ENCODE results near the gene STH.
A peak's percentile ranks its signal among the peaks of the same experiment; 100 is the strongest.

The STH gene

DNA sequence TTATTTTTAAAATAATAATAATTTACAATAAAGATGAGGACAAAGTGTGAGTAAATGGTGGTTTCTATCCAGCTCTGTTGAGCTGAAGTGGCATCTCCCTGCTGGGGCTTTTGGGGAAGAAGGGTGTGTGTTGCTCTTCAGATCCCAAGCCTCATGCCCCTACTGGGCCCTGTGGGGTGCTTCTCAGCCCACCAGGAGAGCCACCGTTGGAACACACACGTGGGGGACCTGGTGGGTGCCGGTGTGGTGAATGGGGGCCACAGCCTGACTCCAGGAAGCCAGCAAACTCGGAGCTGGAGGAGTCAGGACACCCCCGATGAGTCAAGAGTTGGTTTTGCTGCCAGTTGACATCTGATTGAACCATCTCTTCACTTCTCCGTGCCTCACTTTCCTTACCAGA lies 37.8 kb upstream of the STH start:
- TF ChIP-seq ZIC2 (tag by site-specific recombination; IDR thresholded peaks at IDR 0.05) (peak; percentile 22; the same call in 1 of the 2 replicates), ZBTB20 (tag by site-specific recombination; IDR thresholded peaks at IDR 0.05) (no peak)
- Histone ChIP-seq H3K27ac (ENCODE audit: extremely low read depth, low read depth, low read length) (no peak overlapping the region), H3K4me3 (ENCODE audit: low read depth, low read length) (no peak overlapping the region), H3K4me1 (ENCODE audit: control insufficient read depth, insufficient read depth, low read length) (no peaks in the 10 kb centered on the region; the same call in 1 of the 2 replicates), H3K36me3 (ENCODE audit: control insufficient read depth in 2 of 2, insufficient read depth in 1 of 2, low read length in 2 of 2) (no peaks in the 10 kb centered on the region), H3K9me3 (ENCODE audit: control insufficient read depth, insufficient read depth, low read depth, low read length) (no peaks in the 10 kb centered on the region)
- ChIA-PET CTCF (interaction anchor here (0.6 to 2.2 kb wide), 3 partner anchors 12 to 14 kb away, joined by 3 to 14 read pairs (median 3); no protein-coding TSS in a partner anchor), POLR2A (interaction anchor here (0.7 kb wide), 1 partner anchor 1111 kb away, joined by 3 read pairs; no protein-coding TSS in a partner anchor)

DNA sequence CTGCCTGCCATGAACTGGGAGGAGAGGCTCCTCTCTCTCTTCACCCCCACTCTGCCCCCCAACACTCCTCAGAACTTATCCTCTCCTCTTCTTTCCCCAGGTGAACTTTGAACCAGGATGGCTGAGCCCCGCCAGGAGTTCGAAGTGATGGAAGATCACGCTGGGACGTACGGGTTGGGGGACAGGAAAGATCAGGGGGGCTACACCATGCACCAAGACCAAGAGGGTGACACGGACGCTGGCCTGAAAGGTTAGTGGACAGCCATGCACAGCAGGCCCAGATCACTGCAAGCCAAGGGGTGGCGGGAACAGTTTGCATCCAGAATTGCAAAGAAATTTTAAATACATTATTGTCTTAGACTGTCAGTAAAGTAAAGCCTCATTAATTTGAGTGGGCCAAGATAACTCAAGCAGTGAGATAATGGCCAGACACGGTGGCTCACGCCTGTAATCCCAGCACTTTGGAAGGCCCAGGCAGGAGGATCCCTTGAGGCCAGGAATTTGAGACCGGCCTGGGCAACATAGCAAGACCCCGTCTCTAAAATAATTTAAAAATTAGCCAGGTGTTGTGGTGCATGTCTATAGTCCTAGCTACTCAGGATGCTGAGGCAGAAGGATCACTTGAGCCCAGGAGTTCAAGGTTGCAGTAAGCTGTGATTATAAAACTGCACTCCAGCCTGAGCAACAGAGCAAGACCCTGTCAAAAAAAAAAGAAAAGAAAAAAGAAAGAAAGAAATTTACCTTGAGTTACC lies 36.7 kb upstream of the STH start:
- no peaks in the 10 kb centered on the region for H3K36me3 ChIP-seq (ENCODE audit: control insufficient read depth in 2 of 2, insufficient read depth in 1 of 2, low read length in 2 of 2)
- H3K27ac ChIP-seq (ENCODE audit: extremely low read depth, low read depth, low read length): no peak overlapping the region
- no peaks in the 10 kb centered on the region; the same call in 1 of the 2 replicates for H3K4me1 ChIP-seq (ENCODE audit: control insufficient read depth, insufficient read depth, low read length)
- TF ChIP-seq ZNF302 (tag by site-specific recombination; IDR thresholded peaks at IDR 0.05; ENCODE audit: low read depth) (no peak), ZNF121 (tag by site-specific recombination; IDR thresholded peaks at IDR 0.05) (peak; percentile 74), ZNF76 (tag by site-specific recombination; IDR thresholded peaks at IDR 0.05; ENCODE audit: borderline replicate concordance, low read depth) (no peak), ZNF341 (tag by site-specific recombination; IDR thresholded peaks at IDR 0.05; ENCODE audit: low read depth) (no peak), ZNF146 (tag by site-specific recombination; IDR thresholded peaks at IDR 0.05) (no peak)
- TF ChIP-seq, protein P1, sequence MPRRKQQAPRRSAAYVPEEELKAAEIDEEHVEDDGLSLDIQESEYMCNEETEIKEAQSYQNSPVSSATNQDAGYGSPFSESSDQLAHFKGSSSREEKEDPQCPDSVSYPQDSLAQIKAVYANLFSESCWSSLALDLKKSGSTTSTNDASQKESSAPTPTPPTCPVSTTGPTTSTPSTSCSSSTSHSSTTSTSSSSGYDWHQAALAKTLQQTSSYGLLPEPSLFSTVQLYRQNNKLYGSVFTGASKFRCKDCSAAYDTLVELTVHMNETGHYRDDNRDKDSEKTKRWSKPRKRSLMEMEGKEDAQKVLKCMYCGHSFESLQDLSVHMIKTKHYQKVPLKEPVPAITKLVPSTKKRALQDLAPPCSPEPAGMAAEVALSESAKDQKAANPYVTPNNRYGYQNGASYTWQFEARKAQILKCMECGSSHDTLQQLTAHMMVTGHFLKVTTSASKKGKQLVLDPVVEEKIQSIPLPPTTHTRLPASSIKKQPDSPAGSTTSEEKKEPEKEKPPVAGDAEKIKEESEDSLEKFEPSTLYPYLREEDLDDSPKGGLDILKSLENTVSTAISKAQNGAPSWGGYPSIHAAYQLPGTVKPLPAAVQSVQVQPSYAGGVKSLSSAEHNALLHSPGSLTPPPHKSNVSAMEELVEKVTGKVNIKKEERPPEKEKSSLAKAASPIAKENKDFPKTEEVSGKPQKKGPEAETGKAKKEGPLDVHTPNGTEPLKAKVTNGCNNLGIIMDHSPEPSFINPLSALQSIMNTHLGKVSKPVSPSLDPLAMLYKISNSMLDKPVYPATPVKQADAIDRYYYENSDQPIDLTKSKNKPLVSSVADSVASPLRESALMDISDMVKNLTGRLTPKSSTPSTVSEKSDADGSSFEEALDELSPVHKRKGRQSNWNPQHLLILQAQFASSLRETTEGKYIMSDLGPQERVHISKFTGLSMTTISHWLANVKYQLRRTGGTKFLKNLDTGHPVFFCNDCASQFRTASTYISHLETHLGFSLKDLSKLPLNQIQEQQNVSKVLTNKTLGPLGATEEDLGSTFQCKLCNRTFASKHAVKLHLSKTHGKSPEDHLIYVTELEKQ (tag by site-specific recombination; IDR thresholded peaks at IDR 0.05; ENCODE audit: borderline replicate concordance): no peak
- POLR2A ChIA-PET: no interaction called here
- H3K4me3 ChIP-seq (ENCODE audit: low read depth, low read length): no peak overlapping the region
- CTCF ChIA-PET: no interaction called here
- no peaks in the 10 kb centered on the region for H3K9me3 ChIP-seq (ENCODE audit: control insufficient read depth, insufficient read depth, low read depth, low read length)

DNA sequence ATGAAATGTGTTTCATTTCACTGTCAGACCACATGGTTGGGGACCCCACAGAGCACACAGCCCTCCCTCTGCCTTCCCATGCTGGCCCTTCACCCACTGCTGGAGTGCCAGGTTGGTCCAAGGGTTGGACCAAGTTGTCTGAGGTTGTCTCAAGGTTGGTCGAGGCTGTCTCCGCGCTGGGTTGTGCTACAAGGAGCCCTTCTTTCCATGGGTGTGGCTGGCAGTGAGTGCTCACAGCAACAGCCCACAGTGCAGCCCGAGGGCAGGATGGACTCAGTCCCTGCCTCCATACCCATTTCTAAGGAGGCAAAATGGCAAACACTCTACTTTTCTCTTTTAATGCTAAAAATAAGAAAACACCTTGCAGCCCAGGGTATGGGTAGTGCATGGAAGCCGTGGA lies 35.8 kb upstream of the STH start:
- TF ChIP-seq ZNF121 (tag by site-specific recombination; IDR thresholded peaks at IDR 0.05) (no peak), ZNF140 (tag by site-specific recombination; IDR thresholded peaks at IDR 0.05) (no peak), ZNF394 (tag by site-specific recombination; IDR thresholded peaks at IDR 0.05; ENCODE audit: borderline replicate concordance) (no peak), ZEB2 (tag by site-specific recombination; IDR thresholded peaks at IDR 0.05) (no peak), ZNF530 (tag by site-specific recombination; IDR thresholded peaks at IDR 0.05; ENCODE audit: low read depth) (no peak), ZBTB7A (tag by site-specific recombination; IDR thresholded peaks at IDR 0.05; ENCODE audit: low read depth) (no peak), ZNF266 (tag by site-specific recombination; IDR thresholded peaks at IDR 0.05; ENCODE audit: low read depth) (no peak), ZNF23 (tag by site-specific recombination; IDR thresholded peaks at IDR 0.05; ENCODE audit: borderline replicate concordance) (no peak), RBAK (tag by site-specific recombination; IDR thresholded peaks at IDR 0.05) (no peak), ZNF175 (tag by site-specific recombination; IDR thresholded peaks at IDR 0.05) (no peak), KLF8 (tag by site-specific recombination; IDR thresholded peaks at IDR 0.05) (no peak), ZNF146 (tag by site-specific recombination; IDR thresholded peaks at IDR 0.05) (no peak)
- TF ChIP-seq, protein P2, sequence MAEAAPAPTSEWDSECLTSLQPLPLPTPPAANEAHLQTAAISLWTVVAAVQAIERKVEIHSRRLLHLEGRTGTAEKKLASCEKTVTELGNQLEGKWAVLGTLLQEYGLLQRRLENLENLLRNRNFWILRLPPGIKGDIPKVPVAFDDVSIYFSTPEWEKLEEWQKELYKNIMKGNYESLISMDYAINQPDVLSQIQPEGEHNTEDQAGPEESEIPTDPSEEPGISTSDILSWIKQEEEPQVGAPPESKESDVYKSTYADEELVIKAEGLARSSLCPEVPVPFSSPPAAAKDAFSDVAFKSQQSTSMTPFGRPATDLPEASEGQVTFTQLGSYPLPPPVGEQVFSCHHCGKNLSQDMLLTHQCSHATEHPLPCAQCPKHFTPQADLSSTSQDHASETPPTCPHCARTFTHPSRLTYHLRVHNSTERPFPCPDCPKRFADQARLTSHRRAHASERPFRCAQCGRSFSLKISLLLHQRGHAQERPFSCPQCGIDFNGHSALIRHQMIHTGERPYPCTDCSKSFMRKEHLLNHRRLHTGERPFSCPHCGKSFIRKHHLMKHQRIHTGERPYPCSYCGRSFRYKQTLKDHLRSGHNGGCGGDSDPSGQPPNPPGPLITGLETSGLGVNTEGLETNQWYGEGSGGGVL (tag by site-specific recombination; IDR thresholded peaks at IDR 0.05): no peak
- H3K9me3 ChIP-seq (ENCODE audit: control insufficient read depth, insufficient read depth, low read depth, low read length): no peaks in the 10 kb centered on the region
- H3K36me3 ChIP-seq (ENCODE audit: control insufficient read depth in 2 of 2, insufficient read depth in 1 of 2, low read length in 2 of 2): no peaks in the 10 kb centered on the region
- CTCF ChIA-PET: interaction anchor here (1.5 kb wide), 1 partner anchor 14 kb away, joined by 4 read pairs; no protein-coding TSS in a partner anchor
- no peaks in the 10 kb centered on the region; the same call in 1 of the 2 replicates for H3K4me1 ChIP-seq (ENCODE audit: control insufficient read depth, insufficient read depth, low read length)
- POLR2A ChIA-PET: interaction anchor here (0.8 kb wide), 1 partner anchor 14 kb away, joined by 3 read pairs; no protein-coding TSS in a partner anchor
- no peak overlapping the region for H3K4me3 ChIP-seq (ENCODE audit: low read depth, low read length)
- no peak overlapping the region for H3K27ac ChIP-seq (ENCODE audit: extremely low read depth, low read depth, low read length)

Measured in HEK293 (cell line).